Thoracic aorta (tissue), 2 donors: ENCODE measurements around the gene MAD1L1. TPM values are rescaled to one million over a fixed set of nuclear protein-coding genes. Genes with fewer than 3 reads are reported as not detected.

Experiments used
- ATAC-seq: fragments of 150-250 bp; one replicate; pipeline ENCODE4 v1.8.0; 2017; ENCODE audit warnings: low read depth; ENCODE audit not compliant: insufficient number of reproducible peaks, low FRiP score
- DNase-seq: peaks from one replicate; pipeline ENCODE4 v3.0.0-alpha.2; 2020; ENCODE audit warnings: low spot score
- H3K27ac ChIP-seq, 2 donors: fragments of 200-600 bp; sonication (generic); 1 replicate in 1 of 2; 2 replicates in 1 of 2; pipeline ENCODE4 v1.5.1; 2016; ENCODE audit warnings: mild to moderate bottlenecking in 2 of 2, moderate library complexity in 2 of 2
- H3K27me3 ChIP-seq: fragments of 200-600 bp; sonication (generic); replicated peaks from 2 replicates; pipeline ENCODE4 v1.6.0; 2016; ENCODE audit warnings: mild to moderate bottlenecking; ENCODE audit not compliant: insufficient read depth
- H3K36me3 ChIP-seq: fragments of 200-600 bp; sonication (generic); one replicate; pipeline ENCODE4 v1.5.1; 2016
- H3K4me1 ChIP-seq, 2 donors: fragments of 200-600 bp; sonication (generic); 1 replicate in 1 of 2; 2 replicates in 1 of 2; pipeline versions ENCODE4 v1.5.1 to v1.6.0; 2016; ENCODE audit warnings: low read depth in 2 of 2, mild to moderate bottlenecking in 1 of 2; ENCODE audit not compliant: control insufficient read depth in 1 of 2
- H3K4me3 ChIP-seq: fragments of 200-600 bp; sonication (generic); 2 replicates; pipeline ENCODE4 v1.5.1; 2016; ENCODE audit warnings: mild to moderate bottlenecking
- H3K9me3 ChIP-seq: fragments of 200-600 bp; sonication (generic); 2 replicates; pipeline ENCODE4 v1.5.1; 2016
- total RNA-seq, 2 donors: library from RNA; depleted of rRNA; stranded (reverse); fragments of >200 nt; gene quantifications; one replicate each; pipeline versions ENCODE4 v1.1.0 to v1.2.3, GENCODE V29; 2016
- TF ChIP-seq, protein P1 (sequence below): fragments of 200-600 bp; sonication (generic); IDR thresholded peaks from one replicate; pipeline ENCODE4 v1.5.1; 2019; ENCODE audit warnings: antibody characterized with exemption

Gene MAD1L1
- total RNA-seq, 2 donors from 2014 or later = 27.4 to 41.3 TPM

DNA sequence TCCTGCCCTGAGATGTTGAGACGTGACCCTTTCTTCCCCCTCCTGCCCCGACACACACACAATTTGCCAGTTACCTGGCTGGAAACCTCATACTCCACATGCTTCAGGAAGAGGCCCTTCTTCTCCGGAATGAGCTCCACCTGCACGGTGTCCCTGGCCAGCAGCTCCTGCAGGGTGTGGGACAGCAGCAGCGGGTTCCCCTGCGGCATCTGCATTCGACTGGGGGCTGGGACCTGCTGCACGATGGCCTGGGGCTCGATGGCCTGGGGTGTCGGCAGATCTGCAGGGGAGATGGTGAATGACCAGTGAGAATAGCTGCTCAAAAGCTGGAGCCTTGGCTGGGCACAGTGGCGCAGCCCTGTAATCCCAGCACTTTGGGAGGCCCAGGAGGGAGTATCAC is 45.3 kb upstream of the MAD1L1 start:
- Histone ChIP-seq H3K9me3 (no peaks in the 10 kb centered on the region), H3K27ac (no peak overlapping the region), H3K36me3 (peaks cover 6% of the 10 kb centered on the region), H3K27me3 (no peaks in the 10 kb centered on the region), H3K4me1 (no peaks in the 10 kb centered on the region), H3K4me3 (no peak overlapping the region)
- ATAC-seq (no peak), DNase-seq (no peak)
- TF ChIP-seq, protein P1, sequence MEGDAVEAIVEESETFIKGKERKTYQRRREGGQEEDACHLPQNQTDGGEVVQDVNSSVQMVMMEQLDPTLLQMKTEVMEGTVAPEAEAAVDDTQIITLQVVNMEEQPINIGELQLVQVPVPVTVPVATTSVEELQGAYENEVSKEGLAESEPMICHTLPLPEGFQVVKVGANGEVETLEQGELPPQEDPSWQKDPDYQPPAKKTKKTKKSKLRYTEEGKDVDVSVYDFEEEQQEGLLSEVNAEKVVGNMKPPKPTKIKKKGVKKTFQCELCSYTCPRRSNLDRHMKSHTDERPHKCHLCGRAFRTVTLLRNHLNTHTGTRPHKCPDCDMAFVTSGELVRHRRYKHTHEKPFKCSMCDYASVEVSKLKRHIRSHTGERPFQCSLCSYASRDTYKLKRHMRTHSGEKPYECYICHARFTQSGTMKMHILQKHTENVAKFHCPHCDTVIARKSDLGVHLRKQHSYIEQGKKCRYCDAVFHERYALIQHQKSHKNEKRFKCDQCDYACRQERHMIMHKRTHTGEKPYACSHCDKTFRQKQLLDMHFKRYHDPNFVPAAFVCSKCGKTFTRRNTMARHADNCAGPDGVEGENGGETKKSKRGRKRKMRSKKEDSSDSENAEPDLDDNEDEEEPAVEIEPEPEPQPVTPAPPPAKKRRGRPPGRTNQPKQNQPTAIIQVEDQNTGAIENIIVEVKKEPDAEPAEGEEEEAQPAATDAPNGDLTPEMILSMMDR = no peak

DNA sequence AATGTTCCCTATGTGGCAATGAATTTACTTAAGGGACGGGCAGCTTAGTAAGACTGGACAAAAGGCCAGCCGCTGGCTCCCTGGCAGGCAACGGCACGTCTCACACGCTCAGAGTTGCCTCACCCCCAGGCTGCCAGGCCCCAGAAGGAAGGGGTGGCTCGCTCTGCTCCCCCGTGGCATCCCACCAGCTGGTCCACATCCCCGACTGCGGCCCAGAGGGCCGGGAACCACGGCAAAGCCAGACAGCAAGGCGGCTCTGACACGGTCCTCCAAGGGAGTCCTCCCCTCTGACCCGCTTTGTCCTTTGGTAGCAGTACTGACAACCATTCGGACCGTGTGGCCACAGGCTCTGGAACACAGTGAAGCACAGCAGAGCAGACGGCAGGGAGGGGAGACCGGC is 43.4 kb upstream of the MAD1L1 start:
- no peak for DNase-seq
- Histone ChIP-seq H3K9me3 (no peaks in the 10 kb centered on the region), H3K4me3 (no peak overlapping the region), H3K36me3 (peaks cover 12% of the 10 kb centered on the region), H3K27me3 (no peaks in the 10 kb centered on the region), H3K4me1 (no peaks in the 10 kb centered on the region), H3K27ac (no peak overlapping the region)
- TF ChIP-seq, protein P1 = no peak
- no peak for ATAC-seq

DNA sequence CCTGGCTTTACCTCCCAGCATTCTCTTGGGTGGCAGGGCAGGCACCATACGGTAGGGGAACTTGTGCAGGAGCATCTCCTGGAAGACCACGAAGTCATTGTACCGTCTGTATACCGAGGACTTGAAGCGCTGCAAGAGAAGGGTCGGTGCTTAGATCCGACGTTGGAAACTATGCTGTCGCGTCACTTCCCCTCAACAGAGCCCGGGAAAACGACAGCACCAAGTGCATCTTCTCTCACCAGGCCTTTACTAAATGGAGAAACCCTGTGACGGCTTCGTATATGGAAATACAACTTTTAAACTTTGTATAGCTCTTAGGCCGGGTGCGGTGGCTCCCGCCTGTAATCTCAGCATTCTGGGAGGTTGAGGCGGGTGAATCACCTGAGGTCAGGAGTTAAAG is 42.4 kb upstream of the MAD1L1 start:
- ATAC-seq = no peak
- Histone ChIP-seq H3K4me3 (no peak overlapping the region), H3K36me3 (peaks cover 15% of the 10 kb centered on the region), H3K27ac (no peak overlapping the region), H3K4me1 (no peaks in the 10 kb centered on the region), H3K9me3 (no peaks in the 10 kb centered on the region), H3K27me3 (no peaks in the 10 kb centered on the region)
- DNase-seq = no peak
- TF ChIP-seq, protein P1 = no peak

DNA sequence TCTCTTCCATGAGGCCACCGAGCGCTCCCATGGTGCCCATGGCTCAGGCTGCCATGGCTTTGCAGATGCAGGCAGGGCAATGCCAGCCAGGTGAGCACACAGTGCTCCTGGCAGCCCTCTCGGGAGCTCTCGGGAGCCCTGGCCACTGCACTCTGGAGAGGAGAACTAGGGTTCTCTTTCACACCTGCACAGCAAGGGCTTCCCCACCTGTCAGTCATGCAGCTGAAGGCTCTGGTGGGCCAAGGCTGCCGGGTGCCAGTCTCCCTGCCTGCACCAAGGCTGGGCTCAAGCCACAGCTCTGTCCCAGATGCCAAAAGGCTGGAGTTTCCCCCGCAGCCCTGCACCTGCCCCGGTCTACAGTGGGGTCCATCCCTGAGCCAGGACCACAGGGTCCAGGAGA is 41.9 kb upstream of the MAD1L1 start:
- no peaks in the 10 kb centered on the region for H3K4me1 ChIP-seq
- H3K4me3 ChIP-seq = no peak overlapping the region
- ATAC-seq (no peak), DNase-seq (no peak)
- peaks cover 15% of the 10 kb centered on the region for H3K36me3 ChIP-seq
- TF ChIP-seq, protein P1 = no peak
- H3K27ac ChIP-seq = no peak overlapping the region
- no peaks in the 10 kb centered on the region for H3K27me3 ChIP-seq
- no peaks in the 10 kb centered on the region for H3K9me3 ChIP-seq

DNA sequence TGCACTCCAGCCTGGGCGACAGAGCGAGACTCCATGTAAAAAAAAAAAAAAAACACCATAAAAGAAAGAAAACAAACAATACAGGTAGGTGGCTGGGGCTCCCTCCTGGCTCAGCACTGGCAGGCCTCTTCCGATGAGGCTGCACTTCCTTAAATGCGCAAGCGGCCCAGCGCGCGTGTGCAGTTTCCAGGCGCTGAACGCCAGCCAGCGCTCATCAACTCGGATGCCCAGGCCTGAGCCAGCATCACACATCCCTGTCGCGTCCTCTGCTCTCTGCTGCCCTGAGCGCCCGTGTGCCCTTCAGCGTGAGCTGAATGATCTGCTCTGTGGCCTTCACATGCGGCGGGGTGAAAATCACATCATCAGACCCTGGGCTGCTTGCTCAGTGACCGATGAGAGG is 41.1 kb upstream of the MAD1L1 start:
- H3K36me3 ChIP-seq = peaks cover 15% of the 10 kb centered on the region
- DNase-seq (no peak), ATAC-seq (no peak)
- H3K27me3 ChIP-seq = no peaks in the 10 kb centered on the region
- no peaks in the 10 kb centered on the region for H3K9me3 ChIP-seq
- H3K27ac ChIP-seq = no peak overlapping the region
- H3K4me1 ChIP-seq = no peaks in the 10 kb centered on the region
- no peak overlapping the region for H3K4me3 ChIP-seq
- TF ChIP-seq, protein P1 = no peak
